Skeletal muscle satellite cell (primary cell): ENCODE measurements around the gene FOXP1.

ENCODE experiments used
- H3K27me3 ChIP-seq: 2 replicates; pipeline ENCODE4 v1.7.0; 2013; ENCODE audit warnings: low read length; ENCODE audit not compliant: control insufficient read depth, insufficient read depth
- H3K36me3 ChIP-seq: 2 replicates; pipeline ENCODE4 v1.7.0; 2013; ENCODE audit warnings: mild to moderate bottlenecking, control low read depth, low read length; ENCODE audit not compliant: insufficient read depth
- H3K4me1 ChIP-seq: 2 replicates; pipeline ENCODE4 v1.7.0; 2013; ENCODE audit warnings: low read length; ENCODE audit not compliant: control insufficient read depth, insufficient read depth
- H3K4me2 ChIP-seq: 2 replicates; pipeline ENCODE4 v1.7.0; 2013; ENCODE audit warnings: mild to moderate bottlenecking, low read length
- H3K4me3 ChIP-seq: 2 replicates; pipeline ENCODE4 v1.7.0; 2013; ENCODE audit warnings: low read length
- H3K9ac ChIP-seq: 2 replicates; pipeline ENCODE4 v1.7.0; 2013; ENCODE audit warnings: mild to moderate bottlenecking, low read depth, low read length, moderate library complexity
- H3K9me3 ChIP-seq: replicated peaks from 2 replicates; pipeline ENCODE4 v1.7.0; 2013; ENCODE audit warnings: mild to moderate bottlenecking, control low read depth, low read length

Gene FOXP1

DNA sequence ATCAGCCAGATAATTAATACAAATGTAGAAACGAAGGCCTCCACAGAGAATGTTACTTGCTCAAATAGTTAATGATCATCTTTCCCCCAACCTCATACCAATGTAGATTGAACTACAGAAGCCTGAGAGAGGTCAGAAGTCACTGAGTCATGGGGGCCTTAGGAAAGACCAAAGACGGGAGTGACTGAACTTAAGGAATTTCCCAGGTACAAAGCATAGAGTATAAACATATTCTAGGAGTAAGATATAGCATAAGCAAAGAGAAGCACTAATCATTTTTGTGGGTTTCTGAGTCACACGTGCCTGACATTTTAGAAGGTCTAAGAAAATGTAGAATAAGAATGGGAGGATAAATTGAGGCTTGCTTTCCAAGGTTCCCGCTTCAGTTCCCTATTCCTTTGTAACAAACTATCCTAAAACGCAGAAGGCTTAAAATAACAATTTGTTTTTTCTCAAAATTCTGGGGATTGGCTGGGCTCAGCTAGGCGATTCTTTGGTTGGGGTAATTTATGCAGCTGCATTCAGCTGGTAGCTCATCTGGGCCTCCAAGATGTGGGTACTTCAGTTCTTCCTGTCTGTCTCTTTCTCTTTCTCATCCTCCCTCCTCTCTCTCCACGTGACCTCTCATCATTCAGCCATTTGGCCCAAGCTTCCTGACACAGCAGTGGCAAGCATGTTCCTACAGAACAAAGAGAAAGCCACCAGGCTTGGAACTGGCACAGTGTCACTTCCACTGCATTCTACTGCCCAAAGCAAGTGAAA lies 422.6 kb downstream of the FOXP1 start:
- Histone ChIP-seq H3K4me2 (no peak overlapping the region), H3K9ac (no peak overlapping the region), H3K27me3 (no peaks in the 10 kb centered on the region), H3K9me3 (no peaks in the 10 kb centered on the region), H3K4me1 (no peaks in the 10 kb centered on the region), H3K36me3 (no peaks in the 10 kb centered on the region), H3K4me3 (no peak overlapping the region)

DNA sequence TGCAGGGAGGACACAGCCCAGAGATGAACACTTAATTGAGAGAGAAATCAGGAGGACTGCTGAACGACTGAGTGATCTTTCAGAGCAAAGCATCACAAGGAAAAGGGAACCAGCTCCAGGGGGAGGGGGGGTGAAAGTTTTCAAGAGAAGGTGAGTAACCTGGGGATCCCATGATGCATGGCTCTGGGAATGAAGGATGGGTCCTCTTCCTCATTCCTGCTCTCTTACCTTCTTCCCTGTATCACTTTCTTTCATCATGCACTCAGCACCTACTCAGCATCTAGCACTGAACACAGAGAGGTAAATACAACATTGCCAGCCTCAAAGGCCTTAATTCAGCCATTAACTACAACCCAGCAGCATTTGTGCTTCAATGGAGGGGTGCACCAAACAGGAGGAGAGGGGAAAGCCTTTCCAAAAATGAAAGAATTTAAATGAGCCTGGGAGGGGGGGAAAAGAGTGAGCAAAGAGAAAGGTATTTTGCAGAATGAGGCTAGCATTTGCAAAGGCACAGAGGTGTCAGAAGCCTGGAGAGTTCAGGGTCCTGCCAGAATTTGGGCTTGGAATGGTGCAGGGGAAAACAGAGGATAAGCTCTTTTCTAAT lies 427.4 kb downstream of the FOXP1 start:
- H3K4me3 ChIP-seq, result no peak overlapping the region
- H3K4me1 ChIP-seq, result no peaks in the 10 kb centered on the region
- H3K4me2 ChIP-seq, result no peak overlapping the region
- no peaks in the 10 kb centered on the region for H3K9me3 ChIP-seq
- H3K27me3 ChIP-seq, result no peaks in the 10 kb centered on the region
- H3K36me3 ChIP-seq, result no peaks in the 10 kb centered on the region
- H3K9ac ChIP-seq, result no peak overlapping the region

DNA sequence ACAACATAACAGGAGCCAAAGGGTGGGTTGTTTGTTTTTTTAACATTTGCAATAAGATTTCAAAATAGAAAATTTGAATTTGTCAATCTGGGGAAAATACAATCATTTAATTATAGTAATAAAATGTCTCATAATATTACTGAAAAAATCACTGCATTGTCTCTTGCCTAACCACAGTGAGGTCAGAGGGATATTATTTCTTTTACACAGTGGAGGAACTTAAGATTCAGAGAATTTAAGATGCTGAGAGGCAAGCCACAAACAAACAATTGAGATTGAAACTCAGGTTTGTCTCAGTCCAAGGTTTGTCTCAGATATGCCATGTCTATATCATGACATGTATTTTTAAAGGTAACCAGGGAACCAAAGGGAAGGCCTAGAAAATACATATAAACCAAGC lies 428.7 kb downstream of the FOXP1 start:
- H3K4me1 ChIP-seq, result no peaks in the 10 kb centered on the region
- H3K9me3 ChIP-seq, result no peaks in the 10 kb centered on the region
- H3K4me3 ChIP-seq, result no peak overlapping the region
- no peak overlapping the region for H3K9ac ChIP-seq
- no peak overlapping the region for H3K4me2 ChIP-seq
- no peaks in the 10 kb centered on the region for H3K27me3 ChIP-seq
- H3K36me3 ChIP-seq, result no peaks in the 10 kb centered on the region

DNA sequence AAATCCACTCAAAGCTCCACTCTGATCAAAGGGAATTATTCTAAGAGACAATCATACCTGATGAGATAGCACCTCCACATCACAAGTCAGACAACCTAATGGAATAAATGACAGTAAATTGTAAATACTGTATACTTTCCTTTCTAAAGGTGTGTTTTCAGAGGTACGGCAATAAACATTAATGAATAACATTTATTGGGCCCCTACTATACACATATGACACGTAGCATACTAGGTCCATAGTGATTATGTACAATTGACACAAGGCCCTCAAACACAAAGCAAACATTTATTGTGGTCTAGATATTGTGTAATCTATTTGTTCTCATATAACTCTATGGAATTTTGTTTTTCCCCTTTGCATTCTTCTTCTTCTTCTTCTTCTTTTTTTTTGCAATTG lies 429.8 kb downstream of the FOXP1 start:
- Histone ChIP-seq H3K4me2 (no peak overlapping the region), H3K9ac (no peak overlapping the region), H3K36me3 (no peaks in the 10 kb centered on the region), H3K4me3 (no peak overlapping the region), H3K27me3 (no peaks in the 10 kb centered on the region), H3K4me1 (no peaks in the 10 kb centered on the region), H3K9me3 (no peaks in the 10 kb centered on the region)

DNA sequence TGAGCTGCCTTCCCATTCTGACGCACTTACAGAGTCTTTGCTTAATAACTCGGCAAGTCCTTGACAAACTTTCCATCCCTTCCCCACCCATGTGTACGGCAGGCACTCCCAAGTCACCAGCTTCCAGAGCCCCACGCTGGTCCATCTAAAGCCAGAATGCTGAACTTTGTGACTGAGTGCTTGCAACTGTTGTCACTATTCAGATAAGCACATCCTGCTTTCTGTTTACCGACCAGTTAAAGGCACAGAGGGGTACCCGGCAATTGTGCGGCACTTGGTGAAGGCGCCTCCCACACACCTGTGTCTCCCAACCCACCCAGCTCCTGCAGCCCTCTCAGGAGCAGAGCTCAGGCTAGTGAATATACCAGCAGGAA lies 430.6 kb downstream of the FOXP1 start:
- H3K9me3 ChIP-seq, result no peaks in the 10 kb centered on the region

DNA sequence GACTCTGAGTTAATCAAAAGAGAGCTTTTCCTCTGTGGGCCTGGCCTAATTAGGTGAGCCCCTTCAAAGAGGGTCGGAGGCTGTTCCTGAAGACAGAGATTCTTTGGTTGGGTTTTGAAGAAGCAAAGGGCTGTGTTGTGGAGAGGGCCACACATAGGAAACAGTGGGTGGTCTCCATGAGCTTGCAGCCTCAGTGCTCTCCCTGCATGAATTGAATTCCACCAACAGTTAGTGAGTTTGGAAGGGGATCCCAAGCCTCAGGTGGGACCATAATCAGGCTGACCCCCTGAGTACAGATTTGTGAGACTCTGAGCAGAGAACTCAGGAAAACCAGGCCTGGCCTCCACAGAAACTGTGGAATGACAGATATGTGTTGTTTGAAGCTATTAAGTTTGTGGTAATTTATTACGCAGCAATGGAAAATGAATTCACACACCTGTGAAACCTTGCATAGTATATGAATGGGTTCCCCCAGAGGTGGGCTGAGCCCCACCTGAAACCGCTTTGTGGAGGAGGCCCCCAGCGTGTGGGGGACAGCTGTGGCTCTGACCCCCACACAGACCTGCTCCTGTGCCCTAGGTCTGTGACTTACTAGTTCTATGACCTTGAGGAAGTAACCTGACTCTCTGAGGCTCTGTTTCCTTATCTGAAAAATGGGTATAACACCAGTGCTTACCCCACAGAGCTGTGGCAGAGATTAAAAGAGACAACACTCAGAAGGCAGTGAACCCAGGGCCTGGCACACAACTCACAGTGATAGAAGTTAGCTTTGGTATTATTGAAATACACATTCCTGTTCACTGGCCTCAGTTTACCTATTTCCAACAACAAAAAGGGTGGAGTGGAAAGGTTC lies 431.3 kb downstream of the FOXP1 start:
- Histone ChIP-seq H3K9me3 (no peaks in the 10 kb centered on the region), H3K4me2 (no peak overlapping the region), H3K9ac (no peak overlapping the region), H3K4me1 (no peaks in the 10 kb centered on the region), H3K27me3 (no peaks in the 10 kb centered on the region), H3K4me3 (no peak overlapping the region), H3K36me3 (no peaks in the 10 kb centered on the region)

More for the DNA sequence above, 430.6 kb downstream of the FOXP1 start:
- Histone ChIP-seq H3K9ac (no peak overlapping the region), H3K27me3 (no peaks in the 10 kb centered on the region), H3K36me3 (no peaks in the 10 kb centered on the region), H3K4me3 (no peak overlapping the region), H3K4me1 (no peaks in the 10 kb centered on the region), H3K4me2 (no peak overlapping the region)

DNA sequence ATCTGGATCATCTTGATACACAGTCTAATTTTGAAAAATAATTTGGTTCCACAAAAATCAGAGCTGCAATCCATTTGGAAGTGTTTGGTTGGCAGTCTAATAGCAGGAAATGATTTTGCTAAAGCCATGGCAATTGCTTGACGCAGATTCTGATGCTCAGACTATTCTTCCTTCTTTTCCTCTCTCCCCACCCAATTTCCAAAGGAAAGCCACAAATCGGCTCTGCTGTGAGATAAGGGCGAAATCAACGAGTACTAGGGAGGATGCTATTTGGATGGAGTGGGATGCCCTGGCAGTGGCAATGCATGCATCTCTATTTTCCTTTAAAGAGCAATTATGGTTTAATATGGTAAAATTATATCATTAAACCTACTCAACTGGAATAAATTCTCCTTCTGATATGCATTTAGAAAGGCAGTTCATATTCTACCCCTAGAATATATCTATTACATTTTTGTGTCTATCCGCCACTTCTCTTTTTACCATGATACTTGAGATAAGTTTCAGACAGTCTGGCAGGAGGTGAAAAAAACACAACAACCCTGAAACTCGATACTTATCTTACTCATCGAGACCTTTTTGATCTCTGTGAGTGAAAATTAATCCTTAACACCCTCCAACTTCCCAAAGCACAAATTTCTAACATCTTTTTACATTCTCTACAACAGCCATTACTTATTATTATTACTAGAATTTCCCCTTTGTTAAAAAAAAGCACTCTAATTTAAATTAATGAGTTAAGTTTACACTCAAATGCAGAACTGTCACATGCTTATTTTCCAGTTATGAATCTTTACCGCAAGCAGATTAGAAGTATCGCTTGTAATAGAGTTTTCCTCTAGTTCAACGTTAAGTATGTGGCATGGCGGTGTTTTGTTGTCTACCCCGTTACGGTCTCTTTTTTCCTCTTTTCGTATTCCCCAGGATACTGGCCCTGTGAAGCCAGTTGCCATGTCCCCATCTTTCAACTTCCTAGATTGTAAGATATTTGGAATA lies 433.3 kb downstream of the FOXP1 start:
- no peak overlapping the region for H3K9ac ChIP-seq
- H3K4me2 ChIP-seq, result no peak overlapping the region
- no peaks in the 10 kb centered on the region for H3K27me3 ChIP-seq
- no peak overlapping the region for H3K4me3 ChIP-seq
- H3K4me1 ChIP-seq, result no peaks in the 10 kb centered on the region
- no peaks in the 10 kb centered on the region for H3K9me3 ChIP-seq
- no peaks in the 10 kb centered on the region for H3K36me3 ChIP-seq

DNA sequence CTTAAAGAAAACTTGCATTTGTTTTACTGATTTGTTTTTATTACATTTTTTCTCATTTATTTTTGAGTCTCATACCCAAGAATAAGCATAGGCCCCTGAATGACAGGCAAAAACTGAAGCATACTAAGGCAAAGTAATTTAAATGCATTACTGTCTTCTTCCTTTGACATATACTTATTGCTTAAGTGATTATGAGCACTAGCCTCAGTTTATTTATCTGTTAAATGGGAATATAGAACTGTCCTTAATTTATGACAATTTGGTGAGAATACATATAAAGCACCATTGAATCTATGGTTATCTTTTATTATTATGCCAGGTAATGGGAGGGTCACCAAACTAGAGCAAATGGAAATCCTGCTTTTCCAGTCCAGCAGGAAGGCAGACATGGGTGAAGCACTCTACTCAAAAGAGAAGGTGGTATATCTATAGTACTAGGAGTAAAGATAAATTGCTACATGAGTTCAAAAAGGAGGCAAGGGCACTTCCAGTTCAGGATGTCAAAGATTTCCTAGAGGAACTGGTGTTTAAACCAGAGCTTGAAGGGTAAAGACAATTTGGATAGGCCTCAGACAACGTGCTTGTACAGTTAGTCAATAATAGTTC lies 435.0 kb downstream of the FOXP1 start:
- no peak overlapping the region for H3K4me3 ChIP-seq
- H3K4me2 ChIP-seq, result no peak overlapping the region
- no peak overlapping the region for H3K9ac ChIP-seq

DNA sequence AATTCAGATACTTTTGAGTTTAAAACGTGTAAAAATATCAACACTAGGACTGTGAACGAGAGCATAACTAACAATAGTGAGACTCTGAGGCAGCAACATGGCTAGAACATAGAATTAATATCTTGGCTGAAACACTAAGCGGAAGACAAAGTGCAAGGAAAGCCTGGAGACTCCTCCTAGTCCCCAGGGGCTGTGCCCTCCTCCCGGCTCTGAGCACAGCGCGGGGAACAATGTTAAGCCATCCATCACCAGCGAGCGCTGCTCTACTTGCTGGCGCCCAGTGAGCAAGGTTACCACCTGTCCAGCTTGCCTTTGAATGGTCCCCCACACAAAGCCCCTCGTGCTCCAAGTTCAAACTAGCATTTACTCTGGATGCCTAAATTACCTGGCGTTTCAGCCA lies 436.9 kb downstream of the FOXP1 start:
- Histone ChIP-seq H3K27me3 (no peaks in the 10 kb centered on the region), H3K36me3 (no peaks in the 10 kb centered on the region), H3K4me1 (no peaks in the 10 kb centered on the region), H3K9ac (no peak overlapping the region), H3K4me3 (no peak overlapping the region), H3K9me3 (no peaks in the 10 kb centered on the region), H3K4me2 (no peak overlapping the region)

More for the DNA sequence above, 435.0 kb downstream of the FOXP1 start:
- H3K27me3 ChIP-seq, result no peaks in the 10 kb centered on the region
- H3K9me3 ChIP-seq, result no peaks in the 10 kb centered on the region
- no peaks in the 10 kb centered on the region for H3K36me3 ChIP-seq
- H3K4me1 ChIP-seq, result no peaks in the 10 kb centered on the region

DNA sequence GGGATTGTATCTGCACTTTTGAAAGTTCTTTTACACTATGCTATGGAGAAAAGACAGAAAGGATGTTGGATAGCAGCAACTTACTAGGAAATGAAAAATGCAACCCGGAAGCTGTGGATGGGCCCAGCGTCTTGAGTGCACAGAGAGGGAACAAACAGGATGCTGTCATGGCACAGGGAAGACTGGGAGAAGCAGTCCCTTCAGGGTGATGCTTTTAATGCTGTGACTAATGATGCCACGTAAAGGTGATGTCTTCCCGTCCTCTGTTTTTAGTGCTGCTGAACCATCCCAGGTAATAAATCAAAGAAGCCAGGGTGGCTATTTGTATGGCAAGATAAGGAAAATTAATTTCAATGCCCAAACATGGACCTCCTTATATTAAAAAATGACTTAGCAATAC lies 437.6 kb downstream of the FOXP1 start:
- no peak overlapping the region for H3K4me2 ChIP-seq

More for the DNA sequence above, 437.6 kb downstream of the FOXP1 start:
- no peaks in the 10 kb centered on the region for H3K27me3 ChIP-seq
- H3K36me3 ChIP-seq, result no peaks in the 10 kb centered on the region
- H3K4me1 ChIP-seq, result peaks cover 5% of the 10 kb centered on the region
- no peaks in the 10 kb centered on the region for H3K9me3 ChIP-seq
- H3K4me3 ChIP-seq, result no peak overlapping the region
- no peak overlapping the region for H3K9ac ChIP-seq
